GM19463 (cell line): ENCODE measurements around the gene TLR2.
"Not testable (repeated sequence)": the region's sequence is repeated elsewhere in the genome, so short reads cannot be mapped to it uniquely, and the experiment has no call there.

Experiments
- ATAC-seq: cut with Tn5 transposase; IDR thresholded peaks from one replicate; pipeline ENCODE4 v1.9.1; 2021; ENCODE audit warnings: mild to moderate bottlenecking, moderate library complexity; ENCODE audit not compliant: unreplicated experiment

Gene TLR2

DNA sequence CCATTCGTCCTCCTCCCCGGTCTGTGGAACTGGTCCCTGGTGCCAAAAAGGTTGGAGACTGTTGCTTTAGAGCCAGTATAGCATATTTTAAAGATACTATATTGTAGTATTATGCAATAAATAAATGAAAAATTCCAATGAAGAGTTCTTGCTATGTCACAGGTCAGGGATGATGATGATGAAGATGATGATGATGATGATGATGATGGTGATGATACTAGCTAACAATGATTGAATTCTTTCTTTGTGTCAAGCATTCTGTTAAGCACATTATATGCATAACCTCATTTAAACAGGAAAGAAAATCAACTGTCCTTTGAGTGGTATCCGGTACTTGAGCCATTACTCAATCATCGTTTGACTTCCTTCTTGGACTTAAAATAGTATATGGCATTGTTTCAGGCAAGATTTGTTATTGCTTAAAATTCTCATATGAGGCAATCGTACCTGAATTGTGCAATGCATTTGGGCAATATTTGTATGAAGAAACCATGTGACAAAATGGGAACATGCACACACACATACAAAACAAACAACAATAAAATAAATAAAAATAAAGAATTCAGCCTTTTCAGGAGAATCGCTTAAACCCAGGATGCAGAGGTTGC lies 22.8 kb upstream of the TLR2 start:
- ATAC-seq = no peak

- ATAC-seq = no peak
Observed at GRCh38 chr4:153661908-153662307, 22.2 kb upstream of the TLR2 start.

DNA sequence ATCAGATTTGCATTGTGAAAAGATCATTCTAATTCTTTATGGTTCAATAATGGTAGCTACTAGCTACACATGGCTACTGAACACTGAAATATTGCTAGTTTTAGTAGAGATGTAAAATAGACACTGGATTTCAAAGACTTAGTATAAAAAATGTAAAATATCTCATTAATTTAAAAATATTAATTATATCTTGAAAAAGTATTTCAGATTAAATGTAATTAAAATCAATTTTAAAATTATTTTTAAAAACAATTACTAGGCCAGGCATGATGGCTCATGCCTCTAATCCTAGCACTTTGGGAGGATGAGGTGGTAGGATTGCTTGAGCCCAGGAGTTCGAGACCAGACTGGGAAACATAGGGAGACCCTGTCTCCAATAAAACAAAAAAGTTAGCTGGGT lies 20.4 kb upstream of the TLR2 start:
- no peak for ATAC-seq

DNA sequence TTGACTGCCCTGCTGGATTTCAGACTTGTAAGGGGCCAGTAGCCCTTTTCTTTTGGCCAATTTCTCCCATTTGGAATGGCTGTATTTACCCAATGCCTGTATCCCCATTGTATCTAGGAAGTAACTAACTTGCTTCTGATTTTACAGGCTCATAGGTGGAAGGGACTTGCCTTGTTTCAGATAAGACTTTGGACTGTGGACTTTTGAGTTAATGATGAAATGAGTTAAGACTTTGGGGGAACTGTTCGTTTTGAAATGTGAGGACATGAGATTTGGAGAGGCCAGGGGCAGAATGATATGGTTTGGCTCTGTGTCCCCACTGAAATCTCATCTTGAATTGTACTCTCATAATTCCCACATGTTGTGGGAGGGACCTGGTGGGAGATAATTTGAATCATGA lies 17.6 kb upstream of the TLR2 start:
- not testable (repeated sequence) for ATAC-seq

- no peak for ATAC-seq
Observed at GRCh38 chr4:153668647-153669046, 15.4 kb upstream of the TLR2 start.

GRCh38 chr4:153669838-153670237 lies 14.2 kb upstream of the TLR2 start:
- ATAC-seq = no peak

- no peak for ATAC-seq
Observed at GRCh38 chr4:153676486-153676885, 7.6 kb upstream of the TLR2 start.

DNA sequence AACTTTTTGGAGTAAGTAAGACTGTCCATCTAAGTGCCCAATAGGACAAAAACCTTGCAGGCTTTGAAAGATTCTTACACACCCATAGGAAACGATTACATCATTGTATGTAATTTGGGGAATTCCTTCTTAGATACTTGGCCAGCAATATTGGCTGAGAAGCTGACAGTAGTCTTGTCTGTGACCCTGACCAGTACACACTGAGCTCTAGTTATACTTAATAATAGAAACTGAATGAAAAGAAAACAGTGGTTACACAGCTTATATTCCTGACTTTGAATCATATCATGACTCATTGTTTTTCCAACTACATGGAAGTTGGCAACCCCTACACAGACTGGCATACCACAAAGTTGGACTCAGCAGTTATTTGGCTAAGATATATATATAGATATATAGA lies 7.1 kb upstream of the TLR2 start:
- no peak for ATAC-seq

DNA sequence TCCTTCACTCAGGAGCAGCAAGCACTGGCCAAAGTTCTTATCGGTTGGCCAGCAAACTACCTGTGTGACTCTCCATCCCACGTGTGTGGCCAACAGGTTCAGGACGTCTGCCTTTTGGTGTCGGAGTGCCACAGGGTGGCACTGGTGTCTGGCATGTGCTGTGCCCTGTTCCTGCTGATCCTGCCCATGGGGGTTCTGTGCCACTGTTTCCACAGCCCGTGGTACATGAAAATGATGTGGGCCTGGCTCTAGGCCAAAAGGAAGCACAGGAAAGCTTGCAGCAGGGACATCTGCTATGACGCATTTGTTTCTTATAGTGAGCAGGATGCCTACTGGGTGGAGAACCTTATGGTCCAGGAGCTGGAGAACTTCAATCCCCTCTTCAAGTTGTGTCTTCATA lies 4.6 kb upstream of the TLR2 start:
- no peak for ATAC-seq

DNA sequence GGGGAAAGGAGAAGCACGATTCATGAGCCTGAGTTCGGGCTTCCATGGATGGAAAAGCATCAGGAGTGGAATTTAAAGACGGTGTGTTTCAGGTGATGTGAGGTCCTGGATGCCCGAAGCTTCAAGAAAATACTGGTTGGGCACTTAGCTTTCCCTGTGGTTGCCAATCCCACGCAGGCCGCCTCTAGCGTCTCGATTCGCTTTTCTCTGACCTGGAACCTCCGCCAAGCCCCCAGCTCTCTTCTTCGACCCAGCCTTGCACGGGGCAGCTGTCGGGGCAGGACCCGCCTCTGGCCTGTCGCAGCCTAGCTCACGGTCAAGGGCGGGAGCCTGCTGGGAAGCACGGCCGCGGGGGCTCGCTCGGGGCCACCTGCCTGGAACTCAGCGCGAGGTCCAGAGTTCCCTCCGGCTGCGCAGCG lies 308 bp upstream of the TLR2 start:
- ATAC-seq = no peak

GRCh38 chr4:153684971-153685371 lies 891 bp downstream of the TLR2 start:
- no peak for ATAC-seq

DNA sequence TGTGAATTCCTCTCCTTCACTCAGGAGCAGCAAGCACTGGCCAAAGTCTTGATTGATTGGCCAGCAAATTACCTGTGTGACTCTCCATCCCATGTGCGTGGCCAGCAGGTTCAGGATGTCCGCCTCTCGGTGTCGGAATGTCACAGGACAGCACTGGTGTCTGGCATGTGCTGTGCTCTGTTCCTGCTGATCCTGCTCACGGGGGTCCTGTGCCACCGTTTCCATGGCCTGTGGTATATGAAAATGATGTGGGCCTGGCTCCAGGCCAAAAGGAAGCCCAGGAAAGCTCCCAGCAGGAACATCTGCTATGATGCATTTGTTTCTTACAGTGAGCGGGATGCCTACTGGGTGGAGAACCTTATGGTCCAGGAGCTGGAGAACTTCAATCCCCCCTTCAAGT lies 20.4 kb downstream of the TLR2 start:
- ATAC-seq = no peak

DNA sequence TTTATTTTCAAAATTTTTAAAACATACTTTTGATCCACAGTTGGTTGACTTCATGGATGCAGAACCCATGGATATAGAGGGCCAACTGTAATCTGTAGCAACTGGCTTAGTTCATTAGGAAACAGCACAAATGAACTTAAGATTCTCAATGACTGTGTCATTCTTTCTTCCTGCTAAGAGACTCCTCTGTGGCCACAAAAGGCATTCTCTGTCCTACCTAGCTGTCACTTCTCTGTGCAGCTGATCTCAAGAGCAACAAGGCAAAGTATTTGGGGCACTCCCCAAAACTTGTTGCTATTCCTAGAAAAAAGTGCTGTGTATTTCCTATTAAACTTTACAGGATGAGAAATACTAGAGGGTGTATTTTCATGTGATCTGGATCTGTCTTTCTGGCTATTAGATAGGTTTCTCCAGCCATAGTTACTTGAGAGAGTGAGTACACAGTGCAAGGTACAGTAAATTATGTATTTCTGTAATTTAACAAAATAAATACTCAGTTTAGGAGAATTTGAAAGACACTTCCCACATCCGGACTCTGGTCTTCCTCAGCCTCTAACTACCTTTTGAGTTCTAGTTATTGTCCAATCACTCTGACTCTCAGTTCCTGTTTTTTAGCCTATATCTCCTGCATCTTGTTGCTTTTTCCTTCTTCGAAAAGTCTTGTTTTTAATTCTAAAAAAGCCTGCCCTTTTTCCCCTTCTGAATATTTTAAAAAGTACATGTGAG lies 21.8 kb downstream of the TLR2 start:
- peak; percentile 74 for ATAC-seq

DNA sequence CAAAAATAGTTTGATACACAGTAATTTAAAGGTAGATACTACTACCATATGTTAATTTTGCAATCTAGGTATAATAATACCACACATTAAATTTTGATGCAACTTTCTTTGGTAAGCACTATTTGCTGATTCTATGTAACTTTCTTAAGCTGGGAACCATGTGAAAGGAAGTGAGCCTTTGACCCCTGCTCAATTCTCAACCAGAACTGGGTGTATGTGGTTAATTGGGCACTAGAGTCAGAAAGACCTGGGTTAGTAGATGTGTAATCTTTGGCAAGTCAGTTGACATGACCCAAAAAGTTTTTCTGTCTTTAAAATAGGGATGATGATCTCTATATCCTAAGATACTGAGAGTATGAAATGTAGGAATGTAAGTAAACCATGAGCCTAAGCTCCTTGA lies 22.4 kb downstream of the TLR2 start:
- peak; percentile 51 for ATAC-seq

DNA sequence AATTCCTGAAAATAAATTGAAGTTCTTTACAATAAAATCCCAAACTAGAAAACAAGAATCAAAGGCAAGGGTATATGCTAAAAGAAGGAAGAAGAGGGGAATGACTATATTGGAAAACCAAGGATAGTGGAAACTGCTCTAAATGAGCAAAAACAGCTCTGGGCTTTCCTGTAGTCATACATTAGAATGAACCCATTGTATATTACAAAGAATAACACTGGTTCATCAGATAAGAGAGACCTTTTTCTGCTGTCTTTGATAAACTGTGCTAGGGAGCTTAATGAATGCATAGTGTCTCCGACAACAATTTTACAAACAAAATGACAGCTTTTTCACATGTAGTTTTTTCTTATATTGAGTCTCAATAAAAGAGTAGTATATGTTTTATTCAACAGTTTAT lies 26.6 kb downstream of the TLR2 start:
- ATAC-seq = no peak

GRCh38 chr4:153713866-153714646 lies 30.0 kb downstream of the TLR2 start:
- no peak for ATAC-seq

DNA sequence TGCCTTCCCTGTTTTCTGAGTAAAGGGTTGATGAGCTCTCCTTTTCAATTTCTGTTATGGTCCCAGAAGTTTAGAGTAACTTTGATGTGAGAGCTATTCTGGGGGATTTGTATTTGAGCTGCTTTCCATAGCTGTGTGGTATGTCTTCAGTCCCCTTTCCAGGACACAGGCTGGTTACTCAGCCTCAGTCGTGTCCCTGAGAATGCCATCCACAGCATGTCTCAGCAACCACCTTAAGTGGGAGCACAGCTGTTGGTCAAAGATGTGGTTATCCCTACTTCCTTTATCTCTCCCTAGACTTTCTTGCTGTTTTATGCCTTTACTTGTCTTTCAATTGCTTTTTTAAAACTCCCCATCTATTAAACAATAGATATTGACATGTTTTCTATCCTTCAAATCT lies 38.0 kb downstream of the TLR2 start:
- ATAC-seq = no peak

DNA sequence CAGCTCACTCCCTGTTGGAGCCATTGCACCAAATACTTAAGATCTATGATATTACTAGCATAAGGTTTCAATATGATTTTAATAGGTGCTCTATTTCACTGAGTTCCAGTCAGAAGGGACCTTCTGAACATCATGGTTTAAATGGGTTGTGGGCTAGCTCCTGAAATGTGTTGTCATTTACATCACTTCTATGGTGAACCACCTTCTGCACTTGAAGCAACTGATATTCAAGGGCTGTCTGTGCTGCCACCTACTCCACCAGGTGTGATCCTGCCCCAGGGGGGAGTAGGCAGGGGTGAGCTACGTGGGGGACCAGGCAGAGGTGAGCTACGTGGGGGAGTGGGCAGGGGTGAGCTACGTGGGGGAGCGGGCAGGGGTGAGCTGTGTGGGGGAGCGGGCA lies 40.5 kb downstream of the TLR2 start:
- ATAC-seq = no peak

GRCh38 chr4:153725136-153725830 lies 41.2 kb downstream of the TLR2 start:
- no peak for ATAC-seq

DNA sequence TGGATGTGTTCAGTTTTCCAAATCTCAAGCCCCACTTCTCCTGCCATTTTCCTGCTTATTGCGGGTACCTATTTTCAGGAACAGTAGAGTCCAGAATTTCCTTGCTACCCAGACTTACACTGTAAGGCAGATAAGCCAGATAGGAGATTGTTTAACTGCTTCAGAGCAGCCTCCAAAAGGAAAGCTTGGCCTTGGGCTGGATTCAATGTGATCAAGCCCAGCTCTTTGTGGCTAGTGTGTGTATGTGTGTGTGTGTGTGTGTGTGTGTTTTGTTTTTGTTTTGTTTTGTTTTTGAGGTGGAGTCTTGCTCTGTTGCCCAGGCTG lies 41.7 kb downstream of the TLR2 start:
- no peak for ATAC-seq

GRCh38 chr4:153728151-153728550 lies 44.1 kb downstream of the TLR2 start:
- ATAC-seq = no peak

- ATAC-seq = peak; percentile 61
Observed at GRCh38 chr4:153728660-153729059, 44.6 kb downstream of the TLR2 start.
